Upper lobe of left lung (tissue), 4 donors: ENCODE data around the gene F8A1.
"Not testable (repeated sequence)": the region's sequence is repeated elsewhere in the genome, so short reads cannot be mapped to it uniquely, and the experiment has no call there.

Source experiments
- CTCF ChIP-seq, 6 experiments: fragments of 450-650 bp in 4 of 6; fragments of 200-600 bp in 2 of 6; sonication (generic) in 2 of 6; IDR thresholded peaks; one replicate each; pipeline ENCODE4 v1.5.1; 2016 to 2019; ENCODE audit warnings: antibody characterized with exemption in 6 of 6
- POLR2A ChIP-seq, 4 donors: fragments of 450-650 bp; IDR thresholded peaks; one replicate each; pipeline ENCODE4 v1.5.1; 2016 to 2017; ENCODE audit warnings: antibody characterized with exemption in 4 of 4, mild to moderate bottlenecking in 2 of 4

- TF ChIP-seq CTCF, POLR2A (IDR thresholded peaks at IDR 0.05): not testable (repeated sequence)
Measured at GRCh38 chrX:154885057-154885456, 1.1 kb upstream of the F8A1 start.
